PC-3 (cell line): Measurements from ENCODE around the gene RAI1.

ENCODE experiments used
- CTCF ChIP-seq: fragments of 300-600 bp; sonication (generic); conservative IDR thresholded peaks from 2 replicates; pipeline ENCODE4 v1.5.1; 2017; ENCODE audit warnings: antibody characterized with exemption, low read depth, mild to moderate bottlenecking, low read length
- EZH2phosphoT487 ChIP-seq: fragments of 300-600 bp; sonication (generic); IDR thresholded peaks from 2 replicates; pipeline ENCODE4 v1.6.1; 2018; ENCODE audit warnings: mild to moderate bottlenecking, antibody characterized with exemption, low read length, borderline replicate concordance

GRCh38 chr17:17663160-17664063 is 17.8 kb upstream of the RAI1 start:
- no peak for TF ChIP-seq CTCF
- TF ChIP-seq EZH2phosphoT487, result no peak
